ENCODE data around the gene POLR2B. TPM values are rescaled to one million over a fixed set of nuclear protein-coding genes. Genes with fewer than 3 reads are reported as not detected.

POLR2B gene
- total RNA-seq, 2 donors from 2014 or later = 106 to 112 TPM

- Mint-ChIP-seq H3K4me1 (peaks cover 5% of the 10 kb centered on the region), H3K9me3 (peaks cover 5% of the 10 kb centered on the region), H3K27me3 (ENCODE audit: insufficient read depth) (peaks cover 5% of the 10 kb centered on the region), H3K27ac (no peak overlapping the region), H3K36me3 (ENCODE audit: low read depth) (no peaks in the 10 kb centered on the region), H3K4me3 (no peak overlapping the region)
- H3K27me3 ChIP-seq (ENCODE audit: control insufficient read depth, insufficient read depth, low read length, poor library complexity, severe bottlenecking) = no peaks in the 10 kb centered on the region
- no peak overlapping the region for H3K9ac ChIP-seq (ENCODE audit: extremely low read depth, low read length, poor library complexity, severe bottlenecking)
- no peaks in the 10 kb centered on the region for H3K36me3 ChIP-seq (ENCODE audit: control insufficient read depth, insufficient read depth, low read length)
- no peaks in the 10 kb centered on the region for H3K9me3 ChIP-seq (ENCODE audit: control insufficient read depth, low read length)
- DNase-seq = no peak
- no peak overlapping the region for H3K27ac ChIP-seq (ENCODE audit: low read depth, low read length)
- no peaks in the 10 kb centered on the region for H3K4me1 ChIP-seq (ENCODE audit: control insufficient read depth, insufficient read depth, low read length)
- H3K4me3 ChIP-seq (ENCODE audit: low read length) = no peak overlapping the region
- 88 to 97% methylated on average over 1 to 2 of the region's 2 CpGs for WGBS, 2 experiments (ENCODE audit: insufficient coverage in 1 of 2, insufficient read length in 1 of 2)
- no peak for TF ChIP-seq CTCF (conservative IDR thresholded peaks at IDR 0.05)
Measured at GRCh38 chr4:57070461-57070860, 91.8 kb downstream of the POLR2B start.

GRCh38 chr4:57071326-57071725, 92.6 kb downstream of the POLR2B start:
- H3K4me3 Mint-ChIP-seq = no peak overlapping the region

GRCh38 chr4:57073559-57073958, 94.9 kb downstream of the POLR2B start:
- Mint-ChIP-seq H3K4me3 (no peak overlapping the region), H3K36me3 (ENCODE audit: low read depth) (no peaks in the 10 kb centered on the region), H3K27me3 (ENCODE audit: insufficient read depth) (peaks cover 5% of the 10 kb centered on the region), H3K9me3 (peaks cover 5% of the 10 kb centered on the region), H3K27ac (no peak overlapping the region), H3K4me1 (peaks cover 16% of the 10 kb centered on the region)
- Histone ChIP-seq H3K4me1 (ENCODE audit: control insufficient read depth, insufficient read depth, low read length) (no peaks in the 10 kb centered on the region), H3K36me3 (ENCODE audit: control insufficient read depth, insufficient read depth, low read length) (no peaks in the 10 kb centered on the region), H3K27ac (ENCODE audit: low read depth, low read length) (no peak overlapping the region), H3K27me3 (ENCODE audit: control insufficient read depth, insufficient read depth, low read length, poor library complexity, severe bottlenecking) (no peaks in the 10 kb centered on the region), H3K9ac (ENCODE audit: extremely low read depth, low read length, poor library complexity, severe bottlenecking) (no peak overlapping the region), H3K4me3 (ENCODE audit: low read length) (no peak overlapping the region), H3K9me3 (ENCODE audit: control insufficient read depth, low read length) (no peaks in the 10 kb centered on the region)
- 80 to 96% methylated on average over 3 to 5 of the region's 5 CpGs for WGBS, 2 experiments (ENCODE audit: insufficient coverage in 1 of 2, insufficient read length in 1 of 2)
- no peak for DNase-seq
- no peak for TF ChIP-seq CTCF (conservative IDR thresholded peaks at IDR 0.05)

More at GRCh38 chr4:57071326-57071725, 92.6 kb downstream of the POLR2B start:
- 89 to 90% methylated on average over 1 to 2 of the region's 2 CpGs for whole genome bisulfite sequencing, 2 experiments (ENCODE audit: insufficient coverage in 1 of 2, insufficient read length in 1 of 2)
- Mint-ChIP-seq H3K4me1 (peaks cover 6% of the 10 kb centered on the region), H3K9me3 (peaks cover 5% of the 10 kb centered on the region), H3K27ac (no peak overlapping the region), H3K36me3 (ENCODE audit: low read depth) (no peaks in the 10 kb centered on the region), H3K27me3 (ENCODE audit: insufficient read depth) (peaks cover 5% of the 10 kb centered on the region)
- no peaks in the 10 kb centered on the region for H3K4me1 ChIP-seq (ENCODE audit: control insufficient read depth, insufficient read depth, low read length)
- no peaks in the 10 kb centered on the region for H3K9me3 ChIP-seq (ENCODE audit: control insufficient read depth, low read length)
- no peak overlapping the region for H3K27ac ChIP-seq (ENCODE audit: low read depth, low read length)
- no peak overlapping the region for H3K4me3 ChIP-seq (ENCODE audit: low read length)
- H3K9ac ChIP-seq (ENCODE audit: extremely low read depth, low read length, poor library complexity, severe bottlenecking) = no peak overlapping the region
- H3K36me3 ChIP-seq (ENCODE audit: control insufficient read depth, insufficient read depth, low read length) = no peaks in the 10 kb centered on the region
- DNase-seq = no peak
- H3K27me3 ChIP-seq (ENCODE audit: control insufficient read depth, insufficient read depth, low read length, poor library complexity, severe bottlenecking) = no peaks in the 10 kb centered on the region
- TF ChIP-seq CTCF (conservative IDR thresholded peaks at IDR 0.05) = no peak
